Neural cell (in vitro differentiated cells): Measurements from ENCODE around the gene FUBP1.

Experiments used
- EP300 ChIP-seq: fragments of 450-650 bp; conservative IDR thresholded peaks from 2 replicates; pipeline ENCODE4 v1.6.1; 2014; ENCODE audit warnings: antibody characterized with exemption, mild to moderate bottlenecking, moderate library complexity; ENCODE audit not compliant: poor library complexity, severe bottlenecking
- EZH2 ChIP-seq: fragments of 200-600, 300-800 bp; shearing (Covaris generic), sonication (generic); IDR thresholded peaks from 2 replicates; pipeline ENCODE4 v1.6.1; 2014; ENCODE audit warnings: antibody characterized with exemption, low read length, borderline replicate concordance, mild to moderate bottlenecking; ENCODE audit not compliant: insufficient read depth, poor library complexity, severe bottlenecking
- MXI1 ChIP-seq: fragments of 450-650 bp; conservative IDR thresholded peaks from 2 replicates; pipeline ENCODE4 v1.6.1; 2014; ENCODE audit warnings: antibody characterized with exemption, mild to moderate bottlenecking; ENCODE audit not compliant: poor library complexity, severe bottlenecking
- POLR2AphosphoS5 ChIP-seq: IDR thresholded peaks from 2 replicates; pipeline ENCODE4 v1.6.1; 2012
- RAD21 ChIP-seq: fragments of 450-650 bp; conservative IDR thresholded peaks from 2 replicates; pipeline ENCODE4 v1.6.1; 2014; ENCODE audit warnings: antibody characterized with exemption, mild to moderate bottlenecking, moderate library complexity
- REST ChIP-seq: IDR thresholded peaks from 2 replicates; pipeline ENCODE4 v1.6.1; 2012; ENCODE audit warnings: borderline replicate concordance
- SMC3 ChIP-seq: fragments of 450-650 bp; conservative IDR thresholded peaks from 2 replicates; pipeline ENCODE4 v1.6.1; 2014; ENCODE audit warnings: antibody characterized with exemption, mild to moderate bottlenecking, moderate library complexity; ENCODE audit not compliant: poor library complexity
- TAF1 ChIP-seq: IDR thresholded peaks from 2 replicates; pipeline ENCODE4 v1.6.1; 2012; ENCODE audit warnings: low read depth
- TF ChIP-seq, protein P1 (sequence below): fragments of 450-650 bp; IDR thresholded peaks from 2 replicates; pipeline ENCODE4 v1.5.1; 2014; ENCODE audit warnings: antibody characterized with exemption, mild to moderate bottlenecking, moderate library complexity; ENCODE audit not compliant: poor library complexity, severe bottlenecking

- TF ChIP-seq TAF1, result no peak
- TF ChIP-seq, protein P1, sequence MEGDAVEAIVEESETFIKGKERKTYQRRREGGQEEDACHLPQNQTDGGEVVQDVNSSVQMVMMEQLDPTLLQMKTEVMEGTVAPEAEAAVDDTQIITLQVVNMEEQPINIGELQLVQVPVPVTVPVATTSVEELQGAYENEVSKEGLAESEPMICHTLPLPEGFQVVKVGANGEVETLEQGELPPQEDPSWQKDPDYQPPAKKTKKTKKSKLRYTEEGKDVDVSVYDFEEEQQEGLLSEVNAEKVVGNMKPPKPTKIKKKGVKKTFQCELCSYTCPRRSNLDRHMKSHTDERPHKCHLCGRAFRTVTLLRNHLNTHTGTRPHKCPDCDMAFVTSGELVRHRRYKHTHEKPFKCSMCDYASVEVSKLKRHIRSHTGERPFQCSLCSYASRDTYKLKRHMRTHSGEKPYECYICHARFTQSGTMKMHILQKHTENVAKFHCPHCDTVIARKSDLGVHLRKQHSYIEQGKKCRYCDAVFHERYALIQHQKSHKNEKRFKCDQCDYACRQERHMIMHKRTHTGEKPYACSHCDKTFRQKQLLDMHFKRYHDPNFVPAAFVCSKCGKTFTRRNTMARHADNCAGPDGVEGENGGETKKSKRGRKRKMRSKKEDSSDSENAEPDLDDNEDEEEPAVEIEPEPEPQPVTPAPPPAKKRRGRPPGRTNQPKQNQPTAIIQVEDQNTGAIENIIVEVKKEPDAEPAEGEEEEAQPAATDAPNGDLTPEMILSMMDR, result no peak
- no peak for TF ChIP-seq RAD21
- TF ChIP-seq EP300, result no peak
- TF ChIP-seq EZH2, result no peak
- no peak for TF ChIP-seq SMC3
- TF ChIP-seq REST, result no peak
- TF ChIP-seq POLR2AphosphoS5, result no peak
- TF ChIP-seq MXI1, result no peak
Observed at GRCh38 chr1:77942400-77943140, 36.3 kb downstream of the FUBP1 start.
